AG09319 (cell line): ENCODE data around the gene C3AR1.
"Not testable (repeated sequence)": the region's sequence is repeated elsewhere in the genome, so short reads cannot be mapped to it uniquely, and the experiment has no call there.

Experiments
- DNase-seq: peaks from one replicate; pipeline ENCODE4 v3.0.0-alpha.2; 2010; ENCODE audit warnings: low read depth; ENCODE audit errors: extremely low read depth
- CTCF ChIP-seq: IDR thresholded peaks from 2 replicates; pipeline ENCODE4 v1.5.1; 2011; ENCODE audit warnings: low read depth, mild to moderate bottlenecking, inconsistent platforms, low read length, moderate library complexity

The C3AR1 gene

GRCh38 chr12:8033153-8034044, 32.8 kb downstream of the C3AR1 start:
- no peak for TF ChIP-seq CTCF
- no peak for DNase-seq

GRCh38 chr12:8032242-8033152, 33.7 kb downstream of the C3AR1 start, which contains the start of gene FOXJ2:
Gene FOXJ2, plus strand, starts transcription at chr12:8032716. Its CDS starts 7,117 bp downstream, at chr12:8039833.
- no peak for TF ChIP-seq CTCF
- DNase-seq: no peak

- no peak for DNase-seq
Observed at GRCh38 chr12:8031872-8032241, 34.3 kb downstream of the C3AR1 start.

GRCh38 chr12:8031017-8031416, 35.1 kb downstream of the C3AR1 start:
- DNase-seq: not testable (repeated sequence)

More at GRCh38 chr12:8031872-8032241, 34.3 kb downstream of the C3AR1 start:
- TF ChIP-seq CTCF: no peak

- no peak for DNase-seq
Observed at GRCh38 chr12:8030189-8030588, 36.0 kb downstream of the C3AR1 start.

GRCh38 chr12:8028267-8028666, 37.9 kb downstream of the C3AR1 start:
- TF ChIP-seq CTCF: no peak
- DNase-seq: no peak

More at GRCh38 chr12:8030189-8030588, 36.0 kb downstream of the C3AR1 start:
- no peak for TF ChIP-seq CTCF

- TF ChIP-seq CTCF: no peak
Observed at GRCh38 chr12:8027856-8028255, 38.3 kb downstream of the C3AR1 start.

More at GRCh38 chr12:8027856-8028255, 38.3 kb downstream of the C3AR1 start:
- no peak for DNase-seq
